GM12874 (cell line): ENCODE data around the gene HS6ST1.

Experiments
- TF ChIP-seq, protein P1 (sequence below): IDR thresholded peaks from 2 replicates; pipeline ENCODE4 v1.5.1; 2011; ENCODE audit warnings: low read depth, mild to moderate bottlenecking, control low read depth, low read length, moderate library complexity; ENCODE audit not compliant: insufficient read depth

Gene HS6ST1

GRCh38 chr2:128292599-128293425, 25.9 kb downstream of the HS6ST1 start:
- TF ChIP-seq, protein P1, sequence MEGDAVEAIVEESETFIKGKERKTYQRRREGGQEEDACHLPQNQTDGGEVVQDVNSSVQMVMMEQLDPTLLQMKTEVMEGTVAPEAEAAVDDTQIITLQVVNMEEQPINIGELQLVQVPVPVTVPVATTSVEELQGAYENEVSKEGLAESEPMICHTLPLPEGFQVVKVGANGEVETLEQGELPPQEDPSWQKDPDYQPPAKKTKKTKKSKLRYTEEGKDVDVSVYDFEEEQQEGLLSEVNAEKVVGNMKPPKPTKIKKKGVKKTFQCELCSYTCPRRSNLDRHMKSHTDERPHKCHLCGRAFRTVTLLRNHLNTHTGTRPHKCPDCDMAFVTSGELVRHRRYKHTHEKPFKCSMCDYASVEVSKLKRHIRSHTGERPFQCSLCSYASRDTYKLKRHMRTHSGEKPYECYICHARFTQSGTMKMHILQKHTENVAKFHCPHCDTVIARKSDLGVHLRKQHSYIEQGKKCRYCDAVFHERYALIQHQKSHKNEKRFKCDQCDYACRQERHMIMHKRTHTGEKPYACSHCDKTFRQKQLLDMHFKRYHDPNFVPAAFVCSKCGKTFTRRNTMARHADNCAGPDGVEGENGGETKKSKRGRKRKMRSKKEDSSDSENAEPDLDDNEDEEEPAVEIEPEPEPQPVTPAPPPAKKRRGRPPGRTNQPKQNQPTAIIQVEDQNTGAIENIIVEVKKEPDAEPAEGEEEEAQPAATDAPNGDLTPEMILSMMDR, result no peak

DNA sequence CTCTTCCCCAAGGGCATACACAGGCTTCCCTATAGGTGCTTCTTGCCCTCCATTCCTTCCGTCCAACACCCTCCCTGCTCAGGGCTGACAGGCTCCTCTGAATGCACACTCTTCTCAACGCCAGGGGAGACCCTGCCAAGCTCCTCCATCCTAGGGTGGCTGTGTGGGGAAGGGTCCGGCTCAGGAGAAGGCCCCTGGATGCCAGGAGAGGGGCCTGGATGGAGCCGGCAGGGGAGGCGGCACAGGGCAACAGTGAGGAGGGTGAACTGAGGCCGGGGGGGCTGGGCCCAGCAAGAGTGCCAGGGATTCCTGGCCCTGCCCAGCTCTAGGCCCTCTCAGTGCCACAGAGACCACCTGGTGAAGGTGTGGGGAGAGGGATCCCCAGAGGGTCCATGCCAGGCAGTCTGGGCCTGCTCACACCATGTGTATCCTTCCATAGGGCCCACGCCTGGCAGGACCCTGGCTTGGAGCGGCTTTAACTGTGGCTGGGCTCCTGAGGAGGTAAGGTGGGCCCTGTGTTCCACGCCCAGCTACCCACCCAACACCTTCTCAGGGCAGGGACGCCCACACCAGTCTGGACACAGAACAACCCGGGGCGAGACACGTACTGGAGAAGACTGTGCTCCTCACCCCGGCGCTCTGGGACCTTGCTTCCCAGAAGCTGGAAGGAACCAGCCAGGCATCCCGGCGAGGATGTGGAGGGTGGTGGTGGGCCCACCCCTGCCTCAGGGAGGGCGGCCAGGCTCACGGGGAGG, 26.6 kb downstream of the HS6ST1 start:
- TF ChIP-seq, protein P1, result no peak

DNA sequence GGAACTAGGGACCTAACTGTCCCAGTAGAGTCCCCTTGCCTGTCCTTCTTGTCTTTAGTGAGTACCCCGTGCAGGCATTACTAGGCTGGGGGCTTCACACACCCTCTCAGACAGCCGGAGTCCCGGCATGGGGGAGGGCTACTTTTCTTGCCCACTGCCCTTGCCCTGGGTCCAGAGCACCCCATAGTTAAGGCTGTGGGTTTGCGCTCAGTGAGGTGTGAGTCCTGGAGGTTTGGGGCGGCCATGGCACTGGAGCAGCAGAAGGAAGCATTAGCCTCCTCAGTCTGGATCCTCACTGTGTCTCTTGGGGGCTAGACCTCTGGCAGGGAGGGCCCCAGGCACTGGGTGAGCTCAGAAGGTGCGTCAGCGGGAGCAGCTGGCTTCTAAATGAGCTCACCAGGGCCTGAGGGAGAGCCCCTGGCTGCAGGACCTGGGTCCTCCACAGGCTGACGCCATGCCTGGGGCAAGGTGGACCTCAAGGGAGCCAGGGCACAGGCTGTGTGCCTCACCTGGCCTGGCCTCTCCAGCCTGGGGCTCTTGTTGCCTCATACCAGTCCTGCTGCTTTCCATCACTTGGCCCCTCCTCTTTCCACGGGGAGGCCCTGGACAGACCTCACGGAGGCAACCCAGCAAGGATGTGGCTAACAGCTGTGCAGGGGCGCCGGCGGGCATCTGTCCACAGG, 27.4 kb downstream of the HS6ST1 start:
- TF ChIP-seq, protein P1, result no peak

- TF ChIP-seq, protein P1, result no peak
Observed at GRCh38 chr2:128290356-128290755, 28.3 kb downstream of the HS6ST1 start.

DNA sequence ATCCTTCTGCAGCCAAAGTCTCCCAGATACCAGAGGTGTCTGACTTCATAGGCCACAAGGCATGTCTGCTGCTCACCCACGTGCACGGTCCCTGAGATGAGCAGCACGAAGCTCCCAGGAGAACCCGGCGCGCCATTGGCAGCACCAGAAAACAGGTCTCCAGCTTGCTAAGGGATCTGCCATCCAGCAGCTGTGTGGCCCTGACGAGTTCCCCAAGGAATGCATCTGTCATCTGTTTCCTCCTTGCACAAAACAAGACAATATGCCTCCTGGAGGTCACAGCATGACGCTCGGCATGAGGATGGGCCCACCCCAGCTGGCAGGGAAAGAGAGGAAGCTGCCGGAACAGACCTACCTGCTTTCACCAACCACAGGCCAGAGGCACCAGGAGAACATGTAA, 29.2 kb downstream of the HS6ST1 start:
- TF ChIP-seq, protein P1, result no peak

GRCh38 chr2:128288781-128289180, 29.9 kb downstream of the HS6ST1 start:
- TF ChIP-seq, protein P1, result no peak
